Stimulated activated CD8-positive, alpha-beta memory T cell treated with anti-CD3 and anti-CD28 coated beads, Interleukin-4, amount 100 ng/mL, for 24 hours (primary cell): ENCODE data around the gene PKP4.

Source experiments
- DNase-seq: peaks from one replicate; pipeline ENCODE4 v3.0.0-alpha.2; 2020; ENCODE audit warnings: low read depth

The PKP4 gene

DNA sequence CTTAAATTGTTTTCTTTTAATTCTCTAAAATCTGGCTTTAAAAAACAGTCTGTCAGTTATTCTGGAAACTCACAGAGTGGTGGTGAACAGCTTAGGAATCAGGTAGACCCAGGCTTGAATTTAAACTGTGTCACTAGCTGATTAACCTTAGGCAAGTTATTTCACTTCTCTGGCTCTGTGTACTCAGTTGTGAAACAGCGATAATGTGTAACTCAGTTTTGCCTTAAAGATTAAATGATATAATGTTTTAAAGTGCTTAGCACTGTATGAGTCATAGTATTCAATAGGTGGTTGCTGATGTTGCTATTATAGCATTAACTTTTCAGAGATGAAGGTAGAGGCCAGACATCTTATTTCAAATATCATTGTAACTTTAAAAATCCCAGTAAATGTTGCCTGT lies 40.7 kb downstream of the PKP4 start:
- DNase-seq: no peak

DNA sequence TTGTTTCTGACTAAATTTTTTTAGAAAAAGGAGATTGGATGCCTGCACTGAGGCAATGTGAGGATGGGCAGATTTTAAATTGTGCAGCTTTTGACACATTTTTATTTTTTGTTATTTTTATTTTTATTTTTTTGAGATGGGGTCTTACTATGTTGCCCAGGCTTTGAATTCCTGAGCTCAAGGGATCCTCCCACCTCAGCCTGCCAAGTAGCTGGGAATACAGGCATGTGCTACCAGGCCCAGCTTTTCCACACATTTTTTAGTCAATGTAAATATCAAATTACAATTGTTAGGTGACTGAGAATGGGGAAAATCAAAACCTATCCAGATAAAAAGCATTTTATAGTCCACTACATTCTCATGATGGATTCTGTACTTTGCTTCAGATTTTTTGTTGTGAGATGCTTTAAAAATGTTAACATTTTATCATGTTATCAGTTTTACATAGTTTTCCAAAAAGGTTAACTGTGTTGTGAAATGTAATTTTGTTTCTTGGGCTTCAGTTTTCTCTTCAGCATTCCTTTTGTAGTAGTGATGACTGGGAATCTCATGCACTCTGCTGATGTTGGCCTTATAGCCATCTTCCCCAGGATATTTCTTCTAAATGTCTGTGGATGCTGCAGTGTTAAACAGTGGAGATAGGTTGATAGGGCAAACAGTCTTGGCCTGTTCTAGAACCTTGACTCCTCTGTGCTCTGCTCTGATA lies 41.4 kb downstream of the PKP4 start:
- no peak for DNase-seq

DNA sequence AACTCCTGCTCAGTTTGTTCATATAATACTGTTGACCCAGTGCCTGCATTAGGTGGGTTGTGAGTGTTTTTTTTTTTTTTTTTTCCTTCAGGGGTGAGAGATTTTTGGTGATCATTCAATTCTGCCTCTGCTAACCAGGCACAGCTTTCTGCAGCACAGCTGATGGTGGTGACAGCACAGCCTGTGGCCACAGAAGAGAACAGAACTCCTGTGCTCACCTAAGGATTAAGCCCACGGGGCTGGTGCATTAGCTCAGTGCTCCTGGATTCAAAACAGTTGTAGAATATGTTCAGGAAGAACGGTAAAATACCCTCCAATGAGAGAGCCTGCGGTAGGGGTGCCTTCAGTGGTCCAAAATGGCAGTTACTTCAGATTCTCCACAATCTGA lies 42.0 kb downstream of the PKP4 start:
- DNase-seq: no peak

DNA sequence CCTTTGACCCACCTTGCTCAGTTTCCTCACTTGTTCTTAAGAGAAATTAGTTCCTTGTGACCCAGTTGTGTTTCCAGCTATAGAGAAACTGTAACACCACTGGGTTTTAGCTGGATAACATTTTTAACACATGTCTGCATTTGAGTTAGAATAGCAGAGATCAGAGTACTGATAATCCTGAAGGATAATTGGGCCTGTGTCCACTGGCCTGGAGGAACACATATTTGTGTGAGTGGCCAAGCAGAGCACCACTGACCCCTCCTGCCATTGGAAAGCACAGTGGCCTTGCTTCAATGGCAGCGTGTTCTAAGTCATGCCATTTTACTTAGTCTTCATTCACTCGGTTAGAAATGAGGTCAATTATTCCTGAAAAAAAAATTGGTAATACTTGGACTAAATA lies 42.6 kb downstream of the PKP4 start:
- DNase-seq: no peak

DNA sequence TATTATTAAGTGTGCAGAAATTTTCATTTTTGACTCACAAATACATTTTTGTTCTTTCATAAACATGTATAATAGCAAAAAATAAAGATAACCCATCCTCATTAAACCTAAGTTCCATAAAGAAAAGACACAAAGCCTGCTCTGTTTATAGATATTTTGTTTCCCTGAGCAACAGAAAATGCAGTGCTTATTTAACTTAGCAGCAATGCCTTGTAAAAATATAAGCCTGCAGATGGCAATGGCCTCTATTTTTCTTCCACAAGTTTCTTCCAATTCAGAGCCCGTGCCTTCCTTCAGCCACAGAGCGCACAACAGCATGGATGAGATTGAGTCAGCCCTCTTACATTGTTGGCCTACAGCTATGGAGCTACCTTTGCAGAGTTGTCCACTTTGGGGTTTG lies 43.6 kb downstream of the PKP4 start:
- no peak for DNase-seq

DNA sequence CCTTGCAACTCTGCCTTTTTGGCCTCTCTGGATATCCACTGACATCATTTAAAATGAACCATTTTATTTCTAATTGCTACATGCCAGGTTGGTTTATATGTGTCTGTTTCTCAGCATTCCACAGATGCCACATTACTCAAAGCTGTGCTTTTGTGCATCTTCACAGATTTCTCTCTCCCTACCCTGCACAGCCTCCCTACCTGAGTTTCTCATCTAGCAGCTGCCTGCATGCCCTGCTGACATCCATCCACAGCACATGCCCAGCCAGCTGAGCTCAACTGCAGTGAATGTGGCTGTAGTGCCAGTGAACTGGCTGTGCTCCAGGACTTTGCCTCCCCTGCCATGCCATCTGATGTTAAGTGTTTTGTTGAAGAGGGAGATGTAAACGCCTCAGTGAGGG lies 44.5 kb downstream of the PKP4 start:
- no peak for DNase-seq

DNA sequence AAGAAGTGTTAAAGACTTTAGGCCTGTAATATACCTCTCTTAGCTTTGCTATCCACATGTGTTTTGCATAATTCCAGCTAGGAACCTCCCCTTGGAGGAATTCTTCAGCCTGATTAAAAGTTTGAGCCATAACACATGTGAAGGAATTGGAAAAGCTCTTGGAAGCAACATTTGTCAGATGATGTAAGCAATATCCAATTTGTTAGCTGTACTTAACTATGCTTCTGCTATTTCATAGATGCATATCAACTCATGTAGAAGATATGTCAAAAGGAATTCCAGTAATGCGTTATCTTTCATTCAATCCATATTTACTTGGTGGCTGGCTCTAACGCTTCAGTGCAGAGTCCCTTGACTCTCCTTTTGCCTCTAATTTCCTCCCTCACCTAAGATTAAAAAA lies 46.2 kb downstream of the PKP4 start:
- DNase-seq: no peak

DNA sequence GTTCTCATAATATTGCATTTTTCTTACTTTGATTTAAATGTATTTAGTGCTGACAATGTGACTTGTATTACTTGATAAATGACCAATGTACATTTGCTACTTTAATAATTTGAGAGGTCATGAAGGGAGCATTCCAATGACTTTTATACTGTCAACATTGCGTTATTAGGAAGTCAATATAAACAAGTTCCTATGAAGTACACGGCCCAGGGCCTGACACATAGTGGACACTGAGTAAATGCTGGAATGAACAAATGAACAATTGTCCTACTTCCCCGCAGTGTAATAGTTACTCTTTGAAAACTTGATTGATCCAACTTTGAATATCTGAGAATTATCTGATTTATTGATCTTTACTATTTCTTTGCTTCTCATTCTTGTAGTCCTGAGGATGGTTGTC lies 47.3 kb downstream of the PKP4 start:
- no peak for DNase-seq

DNA sequence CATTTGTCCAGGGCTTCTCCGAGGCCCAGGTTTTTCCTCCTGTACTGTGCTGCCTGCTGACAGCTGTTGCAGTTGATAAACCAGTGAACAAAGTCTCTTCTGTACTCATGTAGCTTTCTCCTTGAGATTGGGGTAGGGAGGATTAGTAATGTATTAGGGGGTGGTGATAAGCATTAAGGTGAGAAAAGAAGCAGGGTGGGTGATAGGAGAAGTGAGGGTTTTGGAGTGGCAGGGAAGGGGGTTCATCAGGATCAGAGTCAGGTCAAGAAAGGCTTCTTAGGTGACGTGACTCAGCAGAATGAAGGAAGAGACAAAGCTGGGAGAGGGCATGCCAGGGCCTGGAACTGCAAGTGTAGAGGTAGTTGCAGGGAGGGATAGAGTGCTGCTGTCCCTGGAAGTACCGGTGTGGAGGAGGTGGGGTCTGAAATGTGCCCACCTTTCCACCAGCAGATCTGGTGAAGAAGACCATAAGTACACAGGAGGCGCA lies 48.7 kb downstream of the PKP4 start:
- no peak for DNase-seq

DNA sequence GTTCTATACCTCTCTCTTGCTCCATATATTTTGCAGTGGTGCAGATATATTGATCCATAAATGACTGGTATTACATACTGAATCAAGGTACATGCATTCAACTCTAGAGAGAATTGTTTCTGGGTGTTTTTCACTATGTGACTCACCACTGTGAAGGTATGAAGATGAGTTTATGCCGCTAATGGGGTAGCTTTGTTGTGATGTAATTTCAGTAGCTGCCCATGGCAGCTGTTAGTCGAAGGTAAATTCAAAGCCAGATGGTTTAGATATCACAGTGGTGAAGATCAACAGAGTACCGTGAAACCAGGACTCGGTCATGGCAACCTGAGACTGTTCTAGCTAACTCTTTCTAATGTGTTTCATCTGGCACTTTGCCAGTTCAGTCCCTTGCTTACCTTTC lies 50.4 kb downstream of the PKP4 start:
- no peak for DNase-seq

DNA sequence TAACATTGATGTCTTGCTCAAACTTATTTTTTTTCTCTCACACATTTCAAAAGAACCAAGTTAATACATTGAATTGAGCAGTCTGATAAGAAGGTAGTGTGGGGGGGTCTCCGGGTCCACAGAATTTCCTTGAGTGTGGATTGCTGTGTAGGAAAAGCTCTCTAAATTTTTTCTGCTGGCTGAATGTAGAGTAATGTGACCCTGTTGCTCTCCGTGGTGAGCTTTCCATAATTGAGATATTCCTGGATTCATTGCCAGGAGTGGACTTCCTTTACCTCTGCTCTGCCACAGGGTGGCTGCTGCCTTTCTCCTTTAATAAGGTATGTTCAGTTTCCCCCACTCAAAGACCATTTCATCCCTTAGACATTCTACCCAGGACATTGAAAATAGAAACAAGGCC lies 50.9 kb downstream of the PKP4 start:
- no peak for DNase-seq

DNA sequence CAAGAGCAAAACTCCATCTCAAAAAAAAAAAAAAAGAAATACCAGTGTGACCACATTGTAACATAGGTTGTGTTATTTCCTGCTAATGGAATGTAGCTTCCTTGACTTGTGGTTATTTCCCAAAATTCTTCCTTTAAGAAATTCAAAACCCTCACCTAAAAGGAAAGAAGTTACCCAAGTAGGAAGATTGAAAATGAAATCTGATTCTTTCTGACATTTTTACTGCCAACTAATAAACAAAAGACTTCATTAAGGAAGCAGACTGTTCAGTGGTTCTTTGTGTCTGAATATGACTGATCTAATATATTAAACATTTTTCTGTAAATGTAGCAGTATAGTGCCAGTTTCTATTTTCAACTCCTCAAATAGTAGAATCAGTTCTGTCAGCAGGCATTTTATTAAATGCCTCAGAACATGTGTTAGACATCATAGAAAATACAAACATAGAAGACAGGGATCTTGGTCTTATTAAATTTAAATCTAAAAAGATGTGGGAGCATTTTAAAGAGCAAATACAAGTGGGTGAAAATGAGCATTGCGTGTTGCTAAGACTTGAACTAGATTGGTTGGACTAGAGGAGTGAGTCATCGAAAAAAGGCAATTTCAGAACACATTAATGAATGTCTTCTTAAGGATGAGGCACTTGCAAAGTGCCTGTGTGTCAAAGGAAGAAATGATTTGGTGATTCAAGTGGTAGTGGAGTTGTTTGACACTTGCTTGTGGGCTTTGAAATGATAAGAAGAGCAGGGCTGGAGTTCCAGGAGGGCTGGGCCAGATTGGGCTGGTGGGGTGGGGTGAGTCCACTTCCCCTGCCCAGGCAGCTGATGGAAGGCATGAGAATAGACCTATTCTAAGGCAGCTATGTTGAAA lies 53.4 kb downstream of the PKP4 start:
- no peak for DNase-seq

DNA sequence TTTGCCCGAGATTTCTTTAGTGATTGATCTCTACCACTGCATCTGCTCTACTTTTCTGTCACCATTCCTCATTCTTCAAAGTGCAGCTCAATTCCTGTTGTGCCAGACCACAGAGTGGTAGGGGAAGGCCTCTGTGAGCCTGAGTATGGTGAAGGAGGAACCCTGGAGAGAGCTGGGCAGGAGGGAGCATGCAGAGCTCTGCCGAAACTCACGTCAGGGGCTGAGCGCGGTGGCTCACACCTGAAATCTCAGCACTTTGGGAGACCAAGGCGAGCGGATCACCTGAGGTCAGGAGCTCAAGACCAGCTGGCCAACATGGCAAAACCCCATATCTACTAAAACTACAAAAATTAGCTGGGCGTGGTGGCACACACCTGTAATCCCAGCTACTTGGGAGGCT lies 54.1 kb downstream of the PKP4 start:
- DNase-seq: no peak

DNA sequence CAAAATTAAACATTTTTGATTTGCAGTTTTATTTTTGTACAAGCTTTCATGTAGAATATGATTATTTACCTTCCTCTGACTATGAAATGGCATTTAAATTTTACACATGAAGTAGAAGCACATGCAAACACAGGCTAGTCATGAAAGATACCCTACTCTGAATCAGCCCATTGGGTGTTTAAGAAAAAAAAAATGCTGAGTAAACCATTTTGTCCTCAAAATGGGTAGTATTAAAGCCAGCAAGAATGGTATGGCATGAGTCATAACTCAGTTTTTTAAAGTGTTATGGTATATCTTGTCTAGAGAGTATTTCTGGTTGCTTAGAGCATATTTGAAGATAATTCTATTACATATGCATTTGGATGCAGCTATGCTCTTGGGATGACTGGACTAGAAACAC lies 55.0 kb downstream of the PKP4 start:
- no peak for DNase-seq

DNA sequence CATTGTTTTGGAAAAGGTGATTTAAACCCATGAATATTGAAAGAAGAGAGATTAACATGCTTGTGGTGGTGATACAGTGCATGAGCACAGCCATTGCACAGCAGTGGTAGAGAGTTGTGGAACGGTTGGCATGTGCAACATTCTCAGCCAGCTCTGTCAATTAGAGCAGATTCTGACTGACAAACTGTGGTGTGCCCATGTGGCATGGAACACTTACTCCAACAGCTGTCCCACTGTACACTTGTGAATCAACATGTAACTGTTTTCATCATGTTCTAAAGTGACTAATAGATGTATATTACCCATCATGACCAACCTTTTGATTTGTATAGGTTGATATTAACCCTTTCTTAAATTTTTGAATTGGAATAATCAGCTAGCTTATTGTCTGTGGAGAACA lies 55.6 kb downstream of the PKP4 start:
- DNase-seq: no peak

DNA sequence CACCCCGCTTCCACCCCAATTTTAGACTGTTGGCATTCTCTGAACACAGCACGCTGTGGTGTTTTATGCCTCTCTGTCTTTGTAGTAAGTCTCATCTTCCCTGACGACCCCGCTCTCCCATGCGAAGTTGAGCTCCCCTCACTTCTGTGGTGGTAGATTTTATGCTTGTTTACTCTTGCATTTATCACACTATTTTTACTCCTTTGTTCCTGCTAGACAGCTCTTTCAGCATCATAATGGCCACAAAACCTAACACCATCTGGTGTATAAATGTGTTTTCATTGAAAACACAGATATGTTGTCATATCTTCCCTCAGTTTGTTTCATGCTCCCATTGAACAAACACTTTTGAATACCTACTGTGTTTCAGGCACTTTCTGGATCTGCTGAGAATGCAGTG lies 57.1 kb downstream of the PKP4 start:
- DNase-seq: no peak

DNA sequence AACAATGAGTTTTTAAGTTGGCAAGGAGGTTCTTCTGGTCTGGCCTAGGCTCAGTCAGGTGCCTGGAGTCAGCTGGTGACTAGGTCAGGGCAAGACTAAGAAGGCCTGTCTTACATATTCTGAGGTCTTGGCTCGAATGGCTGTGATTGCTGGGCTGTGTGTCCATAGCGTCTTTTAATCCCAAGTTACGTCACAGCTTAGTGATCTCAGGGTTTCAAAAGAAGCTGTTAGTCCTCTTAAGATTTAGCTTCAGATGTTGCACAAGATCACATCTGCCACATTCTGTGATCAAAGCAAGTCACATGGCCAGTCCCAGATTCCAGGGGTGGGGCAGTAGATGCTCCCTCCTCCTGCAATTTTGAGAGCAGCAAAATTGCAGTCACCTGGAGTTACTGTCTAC lies 61.3 kb downstream of the PKP4 start:
- no peak for DNase-seq

DNA sequence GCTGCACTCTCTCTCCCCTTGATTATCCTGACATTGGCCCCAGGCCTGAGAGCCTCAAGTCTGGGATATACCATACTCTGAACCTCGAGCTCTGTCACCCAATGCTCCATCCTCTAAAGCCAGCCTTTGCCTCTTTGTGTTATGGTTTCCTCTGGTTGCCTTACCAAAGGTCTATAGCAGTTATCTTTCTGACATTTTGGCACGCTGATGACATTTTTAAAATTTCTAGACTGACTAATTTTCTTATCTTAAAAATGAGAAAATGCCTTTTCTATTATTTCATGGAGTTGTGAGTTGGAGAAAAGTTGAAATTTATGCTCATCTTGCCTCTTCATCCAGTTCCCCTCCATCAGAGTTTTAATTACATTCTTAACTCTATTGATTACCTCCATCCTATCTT lies 62.7 kb downstream of the PKP4 start:
- no peak for DNase-seq

DNA sequence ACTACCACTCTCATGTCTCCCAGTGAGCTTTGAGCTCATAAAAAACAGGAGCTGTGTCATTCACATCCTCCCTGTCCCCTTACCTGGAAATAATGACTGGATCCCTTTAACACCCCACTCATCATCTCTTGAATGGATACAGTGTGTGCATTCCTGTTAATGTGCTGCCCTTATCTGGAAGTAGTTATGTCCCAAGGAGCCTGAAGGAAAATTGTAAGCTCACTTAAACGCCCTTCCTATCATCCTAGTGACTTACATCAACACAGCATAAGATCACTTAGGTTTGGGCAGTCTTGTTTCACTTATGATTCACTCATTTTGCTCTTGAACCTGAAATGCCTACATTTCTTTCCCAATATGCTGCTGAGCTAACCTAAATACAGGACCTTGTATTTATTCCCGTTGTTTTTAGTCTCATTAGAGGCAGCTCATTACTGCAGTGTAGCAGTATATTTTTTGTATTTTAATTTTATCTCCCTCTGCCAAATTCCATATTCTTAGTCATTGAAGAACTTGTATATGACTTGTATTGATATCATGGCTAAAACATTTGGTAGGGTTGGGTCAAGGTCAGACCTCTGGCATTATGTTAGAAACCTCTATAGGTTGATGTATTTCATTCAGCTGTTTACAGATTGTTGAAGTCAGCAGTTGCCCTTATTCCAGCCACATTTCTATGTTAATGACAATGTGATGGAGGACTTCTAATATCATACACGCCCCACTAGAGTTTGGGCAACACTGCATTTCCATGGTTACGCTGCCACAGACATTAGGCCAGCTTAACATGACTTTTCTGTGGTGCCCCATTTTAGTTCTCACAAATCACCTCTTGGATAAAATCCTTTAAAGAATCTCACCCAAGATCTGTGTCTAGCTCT lies 72.9 kb downstream of the PKP4 start:
- DNase-seq: no peak

DNA sequence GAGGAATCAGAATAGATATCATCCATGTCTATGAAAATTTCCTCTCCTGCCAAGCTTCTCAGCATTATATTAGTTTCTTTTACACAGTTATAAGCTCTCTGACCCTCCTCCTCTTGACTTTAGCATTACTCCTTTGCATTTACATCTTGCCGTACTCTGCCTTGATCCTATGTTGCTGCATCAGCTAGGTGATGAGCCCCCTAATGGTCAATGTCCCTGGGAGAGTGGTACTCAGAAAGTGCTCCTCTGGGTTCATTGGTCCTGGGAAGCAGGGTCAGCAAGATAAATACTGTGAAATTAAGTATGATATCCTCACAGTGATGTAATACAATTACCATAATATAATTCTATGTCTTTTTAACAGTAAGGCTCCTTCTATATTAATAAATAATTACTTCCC lies 74.1 kb downstream of the PKP4 start:
- DNase-seq: no peak

DNA sequence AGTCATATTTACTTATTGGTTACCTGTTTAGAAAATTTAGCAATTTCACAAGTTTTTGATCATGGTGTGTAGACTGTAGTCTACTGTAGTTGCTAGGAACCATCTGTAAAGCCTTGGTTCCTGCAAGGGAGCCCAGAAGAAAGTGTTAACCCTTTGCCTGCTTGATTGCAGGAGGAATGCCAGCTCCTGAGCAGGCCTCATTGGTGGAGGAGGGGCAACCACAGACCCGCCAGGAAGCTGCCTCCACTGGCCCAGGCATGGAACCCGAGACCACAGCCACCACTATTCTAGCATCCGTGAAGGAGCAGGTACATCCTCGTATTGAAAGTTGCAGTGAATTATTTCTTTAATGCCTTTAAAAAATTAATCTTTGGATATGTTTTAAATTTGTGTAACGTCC lies 76.3 kb downstream of the PKP4 start:
- DNase-seq: no peak

DNA sequence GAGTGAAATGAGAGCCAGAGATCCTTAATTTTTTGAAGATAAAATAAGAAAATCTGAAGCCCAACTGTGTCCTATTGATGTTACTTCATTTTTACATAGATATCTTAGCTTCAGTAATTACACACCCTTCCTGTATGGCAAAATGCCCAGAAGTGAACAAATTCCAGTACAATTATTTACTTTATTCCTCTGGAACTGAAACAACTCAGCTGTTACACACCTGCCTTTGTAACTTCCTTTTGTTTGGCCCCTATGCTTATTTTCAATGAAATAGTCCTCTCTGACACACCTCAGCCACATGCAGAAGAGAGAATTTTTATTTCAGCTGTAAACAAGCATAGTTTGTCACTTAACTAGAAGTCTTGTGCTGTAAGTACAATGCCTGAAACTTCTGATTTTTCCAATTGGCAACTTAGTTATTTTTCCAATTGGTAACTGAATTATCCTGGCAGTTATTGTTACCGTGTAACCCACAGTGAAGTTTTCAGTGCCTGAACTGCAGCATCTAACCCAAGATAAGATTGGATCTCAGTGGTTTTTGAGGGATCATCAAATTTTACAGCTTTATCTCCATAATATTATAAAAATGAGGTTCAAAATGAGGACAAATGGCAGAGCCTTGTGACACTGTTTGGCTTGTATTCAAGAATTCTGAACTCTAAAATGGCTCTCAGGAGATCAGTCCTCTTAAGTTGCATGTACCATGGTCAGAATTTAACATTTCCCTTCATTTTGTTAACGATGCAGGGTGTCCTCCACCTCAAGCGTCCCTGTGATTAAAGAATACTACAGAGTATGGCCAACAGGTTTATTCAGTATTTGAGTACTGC lies 82.6 kb downstream of the PKP4 start:
- DNase-seq: no peak
